ENCODE measurements around the gene MBD3L2B.

GRCh38 chr19:7013678-7014077 is 7.6 kb downstream of the MBD3L2B start:
- TF ChIP-seq POLR2AphosphoS5 (IDR thresholded peaks at IDR 0.05; ENCODE audit: low read depth, low read length) (no peak), TAF1 (IDR thresholded peaks at IDR 0.05; ENCODE audit: borderline replicate concordance, insufficient read depth, low read length) (no peak), SIN3A (IDR thresholded peaks at IDR 0.05; ENCODE audit: borderline replicate concordance, insufficient read depth, low read length) (no peak), REST (IDR thresholded peaks at IDR 0.05; ENCODE audit: insufficient read depth in 1 of 2, low read depth in 2 of 2, low read length in 2 of 2) (no peak), FOXP2 (optimal IDR thresholded peaks at IDR 0.05; ENCODE audit: borderline replicate concordance, extremely low read depth, extremely low read length, insufficient read depth) (no peak)
